NB4 (cell line): ENCODE measurements around the gene IL23A.

Experiments used
- MAX ChIP-seq: IDR thresholded peaks from 2 replicates; pipeline ENCODE4 v1.6.1; 2011; ENCODE audit warnings: low read depth, low read length
- TF ChIP-seq, protein P1 (sequence below): IDR thresholded peaks from one replicate; pipeline ENCODE4 v1.5.1; 2012; ENCODE audit warnings: low read depth, low read length

DNA sequence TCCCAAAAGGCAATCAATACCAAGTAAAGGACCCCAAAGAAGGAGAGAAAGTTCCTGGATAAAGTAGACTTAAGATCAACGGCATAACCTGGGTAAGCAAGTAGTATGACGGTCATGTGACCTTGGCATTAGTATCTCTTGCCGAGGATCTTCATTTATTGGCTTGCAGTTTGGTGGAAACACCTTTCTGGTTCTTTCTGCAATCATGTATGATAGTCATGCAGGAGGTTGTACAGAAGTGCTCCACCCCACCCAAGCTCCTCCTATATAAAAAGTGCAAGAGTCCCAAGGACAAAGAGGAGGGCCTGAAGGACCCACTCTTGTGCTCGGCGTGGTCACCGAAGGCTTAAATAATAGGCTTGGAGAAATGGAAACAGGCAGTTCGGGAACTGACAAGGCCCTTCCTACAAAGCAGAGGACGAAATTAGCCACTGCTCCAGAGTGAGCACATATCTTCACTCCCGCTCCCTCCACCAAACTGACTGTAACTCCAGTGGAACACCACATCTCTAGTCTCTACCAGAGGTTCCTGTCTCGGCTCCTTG is 39.3 kb upstream of the IL23A start:
- TF ChIP-seq, protein P1, sequence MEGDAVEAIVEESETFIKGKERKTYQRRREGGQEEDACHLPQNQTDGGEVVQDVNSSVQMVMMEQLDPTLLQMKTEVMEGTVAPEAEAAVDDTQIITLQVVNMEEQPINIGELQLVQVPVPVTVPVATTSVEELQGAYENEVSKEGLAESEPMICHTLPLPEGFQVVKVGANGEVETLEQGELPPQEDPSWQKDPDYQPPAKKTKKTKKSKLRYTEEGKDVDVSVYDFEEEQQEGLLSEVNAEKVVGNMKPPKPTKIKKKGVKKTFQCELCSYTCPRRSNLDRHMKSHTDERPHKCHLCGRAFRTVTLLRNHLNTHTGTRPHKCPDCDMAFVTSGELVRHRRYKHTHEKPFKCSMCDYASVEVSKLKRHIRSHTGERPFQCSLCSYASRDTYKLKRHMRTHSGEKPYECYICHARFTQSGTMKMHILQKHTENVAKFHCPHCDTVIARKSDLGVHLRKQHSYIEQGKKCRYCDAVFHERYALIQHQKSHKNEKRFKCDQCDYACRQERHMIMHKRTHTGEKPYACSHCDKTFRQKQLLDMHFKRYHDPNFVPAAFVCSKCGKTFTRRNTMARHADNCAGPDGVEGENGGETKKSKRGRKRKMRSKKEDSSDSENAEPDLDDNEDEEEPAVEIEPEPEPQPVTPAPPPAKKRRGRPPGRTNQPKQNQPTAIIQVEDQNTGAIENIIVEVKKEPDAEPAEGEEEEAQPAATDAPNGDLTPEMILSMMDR, result no peak
- TF ChIP-seq MAX, result 0 out of 2 replicates have a peak, but pooled peaks have one; percentile 37
